Endothelial cell of umbilical vein (primary cell): ENCODE data around the gene AGBL4. TPM values are rescaled to one million over a fixed set of nuclear protein-coding genes. Genes with fewer than 3 reads are reported as not detected.

Source experiments
- BruUV-seq: library from RNA; stranded (reverse); fragments of 400-500 nt; replicated peaks from 2 replicates; lab custom pipeline; 2021; lab: Mats Ljungman, UMichigan
- CTCF ChIA-PET: fragments of 300-600, 350-600 bp; sonication (Branson Sonifier 250); formaldehyde crosslinking; loops from one replicate; lab custom pipeline; 2021; ENCODE audit warnings: antibody characterized with exemption, inconsistent platforms; lab: Charles Lee
- POLR2A ChIA-PET: fragments of 300-600, 350-600 bp; sonication (Branson Sonifier 250); formaldehyde crosslinking; loops from one replicate; lab custom pipeline; 2021; ENCODE audit warnings: antibody characterized with exemption, inconsistent platforms; lab: Charles Lee
- DNase-seq: peaks from one replicate; pipeline ENCODE4 v3.0.0-alpha.2; 2011; ENCODE audit warnings: low read depth, low spot score
- FAIRE-seq: peaks from 2 replicates; lab custom pipeline; 2011; peaks lifted over from hg19 to GRCh38; lab: Jason Lieb, UNC
- H2AFZ ChIP-seq: 2 replicates; pipeline ENCODE4 v1.6.0; 2012; ENCODE audit warnings: low read depth, low read length, control low read depth, inconsistent platforms
- H3K27ac ChIP-seq: 2 replicates; pipeline ENCODE4 v1.5.1; 2011; ENCODE audit warnings: low read depth, mild to moderate bottlenecking, control low read depth, low read length, moderate library complexity; ENCODE audit not compliant: insufficient read depth
- H3K27me3 ChIP-seq, 2 experiments: 2 replicates each; pipeline versions ENCODE4 v1.6.0 to v1.6.1; 2011; ENCODE audit warnings: low read length in 2 of 2, mixed read lengths in 1 of 2; ENCODE audit not compliant: control insufficient read depth in 2 of 2, insufficient read depth in 2 of 2
- H3K36me3 ChIP-seq, 2 experiments: 2 replicates in 1 of 2; 3 replicates in 1 of 2; pipeline ENCODE4 v1.5.1; 2011; ENCODE audit warnings: low read length in 2 of 2, mild to moderate bottlenecking in 1 of 2, moderate library complexity in 1 of 2; ENCODE audit not compliant: control insufficient read depth in 2 of 2, insufficient read depth in 2 of 2; ENCODE audit errors: extremely low read depth in 1 of 2
- H3K4me1 ChIP-seq: 3 replicates; pipeline ENCODE4 v1.5.1; 2011; ENCODE audit warnings: mild to moderate bottlenecking, low read length; ENCODE audit not compliant: control insufficient read depth, insufficient read depth; ENCODE audit errors: extremely low read depth
- H3K4me2 ChIP-seq: 2 replicates; pipeline ENCODE4 v1.6.1; 2011; ENCODE audit warnings: low read length, control low read depth, mixed read lengths; ENCODE audit not compliant: insufficient read depth
- H3K4me3 ChIP-seq, 3 experiments: fragments of 200-600 bp in 1 of 3; sonication (generic), shearing (Covaris generic) in 1 of 3; replicated peaks in 1 of 3; 2 replicates each; pipeline ENCODE4 v1.5.1; 2011 to 2016; ENCODE audit warnings: control low read depth in 3 of 3, low read length in 3 of 3, mild to moderate bottlenecking in 2 of 3, inconsistent platforms in 1 of 3, low read depth in 1 of 3, moderate library complexity in 1 of 3; ENCODE audit not compliant: insufficient read depth in 1 of 3
- H3K79me2 ChIP-seq: 2 replicates; pipeline ENCODE4 v1.6.0; 2012; ENCODE audit warnings: low read length, inconsistent platforms; ENCODE audit not compliant: control insufficient read depth, insufficient read depth
- H3K9ac ChIP-seq: replicated peaks from 2 replicates; pipeline ENCODE3; 2011; ENCODE audit warnings: low read length, control low read depth; ENCODE audit not compliant: insufficient read depth; ENCODE audit errors: extremely low read depth
- H3K9me1 ChIP-seq: replicated peaks from 3 replicates; pipeline ENCODE4 v1.6.0; 2011; ENCODE audit warnings: mild to moderate bottlenecking, low read length; ENCODE audit not compliant: control insufficient read depth, insufficient read depth; ENCODE audit errors: extremely low read depth
- H3K9me3 ChIP-seq: replicated peaks from 2 replicates; pipeline ENCODE4 v1.5.1; 2012; ENCODE audit warnings: low read length, inconsistent platforms; ENCODE audit not compliant: control insufficient read depth, insufficient read depth
- H4K20me1 ChIP-seq: replicated peaks from 2 replicates; pipeline ENCODE3; 2011; ENCODE audit warnings: mild to moderate bottlenecking, low read length; ENCODE audit not compliant: control insufficient read depth, insufficient read depth; ENCODE audit errors: extremely low read depth
- EZH2 ChIP-seq: IDR thresholded peaks from 2 replicates; pipeline ENCODE4 v1.6.1; 2012; ENCODE audit warnings: borderline replicate concordance, low read depth, mild to moderate bottlenecking, moderate library complexity, low read length, inconsistent platforms; ENCODE audit not compliant: severe bottlenecking
- FOS ChIP-seq: IDR thresholded peaks from 2 replicates; pipeline ENCODE4 v1.6.1; 2011; ENCODE audit warnings: mild to moderate bottlenecking, low read length, moderate library complexity, borderline replicate concordance; ENCODE audit not compliant: insufficient read depth
- GATA2 ChIP-seq: IDR thresholded peaks from 2 replicates; pipeline ENCODE4 v1.7.0; 2011; ENCODE audit warnings: low read depth, mild to moderate bottlenecking, moderate library complexity, mixed read lengths, low read length; ENCODE audit not compliant: insufficient read length, insufficient read depth
- JUN ChIP-seq: IDR thresholded peaks from 2 replicates; pipeline ENCODE4 v1.6.1; 2011; ENCODE audit warnings: borderline replicate concordance, low read depth; ENCODE audit not compliant: insufficient read length, insufficient read depth
- MYC ChIP-seq: IDR thresholded peaks from one replicate; pipeline ENCODE4 v1.6.1; 2011; ENCODE audit warnings: mild to moderate bottlenecking, low read depth, low read length
- POLR2A ChIP-seq: IDR thresholded peaks from 2 replicates; pipeline ENCODE4 v1.6.1; 2012; ENCODE audit warnings: low read depth, mild to moderate bottlenecking, control low read depth, low read length
- POLR2AphosphoS5 ChIP-seq: IDR thresholded peaks from 2 replicates; pipeline ENCODE4 v1.6.1; 2012; ENCODE audit warnings: low read depth, mild to moderate bottlenecking, control low read depth, low read length, moderate library complexity; ENCODE audit not compliant: insufficient read depth
- dilution Hi-C: fragments of 300-500 bp; cut with MboI; formaldehyde crosslinking; loops from one replicate; pipeline ENCODE4 v1.15.0; 2019; ENCODE audit warnings: low sequenced_read_pairs; ENCODE audit not compliant: extremely low pct_ligation_motif_present
- intact Hi-C: fragments of 100-400 bp; cut with micrococcal nuclease; formaldehyde crosslinking; loops from one replicate; pipeline ENCODE4 v1.10.0; 2022
- polyA plus RNA-seq, 4 experiments: library from polyadenylated mRNA; depleted of rRNA in 3 of 4; stranded (reverse) in 3 of 4; unstranded in 1 of 4; fragments of >200 nt; gene quantifications; 2 replicates each; pipeline versions ENCODE4 v1.2.1 to v1.2.3, GENCODE V29; 2011 to 2012; ENCODE audit warnings: missing spikeins in 1 of 4
- total RNA-seq: library from RNA; stranded (reverse); gene quantifications from 2 replicates; pipeline ENCODE4 v1.2.3, GENCODE V29; 2021
- TF ChIP-seq, protein P1 (sequence below): IDR thresholded peaks from 2 replicates; pipeline ENCODE4 v1.6.1; 2011; ENCODE audit not compliant: insufficient read depth, insufficient read length
- TF ChIP-seq, protein P2 (sequence below), 2 donors: IDR thresholded peaks; 1 replicate in 1 of 2; 2 replicates in 1 of 2; pipeline ENCODE4 v1.5.1; 2011; ENCODE audit warnings: low read length in 2 of 2, mild to moderate bottlenecking in 2 of 2, moderate library complexity in 2 of 2, control low read depth in 1 of 2, inconsistent platforms in 1 of 2, low read depth in 1 of 2; ENCODE audit not compliant: insufficient read depth in 1 of 2; ENCODE audit errors: extremely low read depth in 1 of 2

Gene AGBL4
- total and polyA plus RNA-seq, 2 donors (not counting 3 experiments of a cell fraction or from before 2014, with no cell fraction given) = not detected

DNA sequence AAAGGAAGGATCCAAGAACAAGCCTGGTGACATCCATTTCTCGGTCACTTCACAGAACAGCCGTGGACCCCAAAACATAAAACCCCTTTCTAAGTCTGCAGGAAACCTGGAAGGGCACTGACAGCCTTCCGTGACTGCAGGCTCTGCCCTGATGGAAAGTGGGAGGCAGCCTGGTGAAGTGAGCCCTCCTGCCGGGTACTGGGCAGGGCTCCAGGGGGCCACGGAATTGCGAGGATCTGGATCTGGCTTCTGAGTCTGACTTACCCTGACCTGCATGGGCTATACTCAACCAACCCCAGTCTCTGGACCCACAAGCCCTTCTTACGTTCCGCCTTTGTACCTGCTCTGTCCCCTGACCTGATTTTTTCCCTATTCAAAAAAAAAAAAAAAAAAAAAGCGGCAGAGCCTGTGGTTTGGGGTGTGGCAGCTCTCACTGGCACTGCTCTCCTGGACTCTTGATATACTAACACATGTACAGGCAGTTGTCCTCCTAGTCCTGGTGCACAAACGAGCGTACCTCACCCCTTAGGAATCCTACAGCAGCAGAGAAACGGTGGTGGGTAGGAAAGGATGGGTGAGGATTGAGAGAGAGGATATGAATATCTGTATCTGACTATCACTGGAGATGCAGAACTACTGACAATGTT lies 1330.0 kb downstream of the AGBL4 start:
- H3K4me1 ChIP-seq = no peaks in the 10 kb centered on the region
- no peak overlapping the region for H3K4me3 ChIP-seq
- FAIRE-seq (no peak), DNase-seq (no peak)
- H3K9me1 ChIP-seq = no peaks in the 10 kb centered on the region
- H3K79me2 ChIP-seq = no peaks in the 10 kb centered on the region
- no peaks in the 10 kb centered on the region for H3K9me3 ChIP-seq
- H3K27me3 ChIP-seq = no peaks in the 10 kb centered on the region
- no peak overlapping the region for H3K9ac ChIP-seq
- intact Hi-C loops = loop anchor here (10.0 kb wide), 1 partner anchor 589 kb away; no protein-coding TSS in a partner anchor
- no peak overlapping the region for H3K27ac ChIP-seq
- ChIA-PET CTCF (no interaction called here), POLR2A (no interaction called here)
- H2AFZ ChIP-seq = no peak overlapping the region
- H4K20me1 ChIP-seq = no peaks in the 10 kb centered on the region
- BruUV-seq = no TSS peak
- no peak overlapping the region for H3K4me2 ChIP-seq
- TF ChIP-seq, protein P1, sequence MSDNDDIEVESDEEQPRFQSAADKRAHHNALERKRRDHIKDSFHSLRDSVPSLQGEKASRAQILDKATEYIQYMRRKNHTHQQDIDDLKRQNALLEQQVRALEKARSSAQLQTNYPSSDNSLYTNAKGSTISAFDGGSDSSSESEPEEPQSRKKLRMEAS = no peak
- no peak for TF ChIP-seq POLR2AphosphoS5
- no peak for TF ChIP-seq POLR2A
- TF ChIP-seq, protein P2, sequence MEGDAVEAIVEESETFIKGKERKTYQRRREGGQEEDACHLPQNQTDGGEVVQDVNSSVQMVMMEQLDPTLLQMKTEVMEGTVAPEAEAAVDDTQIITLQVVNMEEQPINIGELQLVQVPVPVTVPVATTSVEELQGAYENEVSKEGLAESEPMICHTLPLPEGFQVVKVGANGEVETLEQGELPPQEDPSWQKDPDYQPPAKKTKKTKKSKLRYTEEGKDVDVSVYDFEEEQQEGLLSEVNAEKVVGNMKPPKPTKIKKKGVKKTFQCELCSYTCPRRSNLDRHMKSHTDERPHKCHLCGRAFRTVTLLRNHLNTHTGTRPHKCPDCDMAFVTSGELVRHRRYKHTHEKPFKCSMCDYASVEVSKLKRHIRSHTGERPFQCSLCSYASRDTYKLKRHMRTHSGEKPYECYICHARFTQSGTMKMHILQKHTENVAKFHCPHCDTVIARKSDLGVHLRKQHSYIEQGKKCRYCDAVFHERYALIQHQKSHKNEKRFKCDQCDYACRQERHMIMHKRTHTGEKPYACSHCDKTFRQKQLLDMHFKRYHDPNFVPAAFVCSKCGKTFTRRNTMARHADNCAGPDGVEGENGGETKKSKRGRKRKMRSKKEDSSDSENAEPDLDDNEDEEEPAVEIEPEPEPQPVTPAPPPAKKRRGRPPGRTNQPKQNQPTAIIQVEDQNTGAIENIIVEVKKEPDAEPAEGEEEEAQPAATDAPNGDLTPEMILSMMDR (IDR thresholded peaks at IDR 0.05; ENCODE audit: extremely low read depth in 1 of 2, insufficient read depth in 1 of 2, low read depth in 1 of 2, low read length in 2 of 2) = no peak
- no peak for TF ChIP-seq MYC
- TF ChIP-seq FOS = no peak
- no peak for TF ChIP-seq EZH2
- no peak for TF ChIP-seq JUN
- no peak for TF ChIP-seq GATA2
- dilution Hi-C loops = no loop called here
- H3K36me3 ChIP-seq = no peaks in the 10 kb centered on the region
